ENCODE data around the gene REPIN1.
"Not testable (repeated sequence)": the region's sequence is repeated elsewhere in the genome, so short reads cannot be mapped to it uniquely, and the experiment has no call there.

Gene REPIN1

GRCh38 chr7:150374472-150374871, 5.8 kb downstream of the REPIN1 start:
- DNase-seq (ENCODE audit: low read depth in 1 of 2, low spot score in 1 of 2): no peak

DNA sequence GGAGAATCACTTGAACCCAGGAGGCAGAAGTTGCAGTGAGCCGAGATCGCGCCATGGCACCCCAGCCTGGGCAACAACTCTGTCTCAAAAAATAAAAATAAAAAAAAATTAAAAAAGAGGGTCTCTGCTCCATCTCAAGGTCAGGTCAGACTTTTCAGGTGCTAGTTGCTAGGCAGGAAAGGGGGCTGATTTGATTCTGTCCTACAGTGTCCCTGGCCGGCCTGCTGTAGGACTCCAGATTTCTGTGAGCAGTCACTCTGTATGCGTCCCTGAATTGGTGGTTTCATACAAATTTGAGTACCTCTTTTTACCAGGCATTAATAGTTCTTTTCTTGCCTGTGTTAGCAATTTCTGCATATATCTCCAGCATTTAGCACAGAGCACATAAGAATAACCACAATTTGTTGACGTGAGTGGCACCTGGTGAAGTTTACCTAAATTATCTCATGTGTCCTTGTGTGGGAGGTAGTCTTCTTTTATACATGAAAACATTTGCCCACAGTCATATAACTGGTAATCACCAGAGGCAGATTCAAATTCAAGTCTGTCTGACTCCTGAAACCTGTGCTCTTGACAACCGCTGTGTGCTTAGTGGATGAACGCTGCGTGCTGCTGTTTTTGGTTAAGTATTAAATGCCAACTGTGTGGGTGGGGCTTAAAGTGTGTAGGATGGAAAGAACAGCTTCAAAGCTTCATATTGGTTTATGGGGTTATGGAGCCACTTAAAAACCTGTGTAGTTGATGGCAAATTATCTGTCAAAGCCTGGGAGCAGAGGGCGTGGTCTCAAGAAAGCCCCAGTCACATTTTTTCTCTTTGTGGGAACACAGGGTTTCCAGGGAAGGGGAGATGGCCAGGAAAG, 7.3 kb downstream of the REPIN1 start:
- peak in 1 of 2 donors; percentile 58 for DNase-seq (ENCODE audit: low read depth in 1 of 2, low spot score in 1 of 2)

DNA sequence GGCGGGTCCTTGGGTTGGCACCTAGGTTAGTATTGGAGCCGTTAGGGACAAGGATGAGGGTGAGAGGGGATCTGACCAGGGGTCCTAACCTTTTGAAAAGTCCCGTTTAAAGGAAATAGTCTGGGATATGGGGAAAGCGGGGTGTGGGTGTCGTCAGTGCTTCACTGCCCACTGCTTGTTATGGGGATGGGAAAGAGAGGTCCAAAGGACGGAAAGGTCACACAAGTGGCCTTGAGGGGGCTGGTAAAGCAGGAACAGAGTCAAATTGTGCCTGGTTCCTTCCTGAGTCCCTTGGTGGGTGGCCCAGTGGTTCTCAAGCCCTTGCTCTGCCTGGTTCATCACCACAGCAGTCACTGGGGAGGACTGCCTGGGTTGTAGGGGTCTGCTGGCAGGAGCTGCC, 7.9 kb downstream of the REPIN1 start:
- DNase-seq (ENCODE audit: low read depth in 1 of 2, low spot score in 1 of 2): no peak

DNA sequence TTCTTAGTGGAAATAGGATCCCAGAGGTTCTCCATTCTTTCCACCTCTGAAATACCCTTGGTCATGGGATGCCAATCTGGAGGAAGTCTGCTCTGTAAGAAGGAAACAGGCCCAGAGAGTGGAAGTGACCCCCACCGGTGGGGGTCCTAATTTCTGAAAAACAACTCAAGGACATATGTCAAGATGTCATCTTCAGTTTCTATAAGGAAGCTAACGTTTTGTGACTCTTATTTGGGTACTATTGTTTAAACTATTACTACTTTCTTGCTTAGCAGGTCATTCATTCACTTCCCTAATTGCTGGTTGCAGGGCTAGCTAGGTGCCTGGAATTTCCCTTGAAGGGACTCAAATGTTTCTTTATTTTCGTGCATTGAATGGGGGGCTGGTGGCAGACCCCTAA, 8.6 kb downstream of the REPIN1 start:
- no peak for DNase-seq (ENCODE audit: low read depth in 1 of 2, low spot score in 1 of 2)

GRCh38 chr7:150377635-150378034, 9.0 kb downstream of the REPIN1 start:
- no peak for DNase-seq (ENCODE audit: low read depth in 1 of 2, low spot score in 1 of 2)

DNA sequence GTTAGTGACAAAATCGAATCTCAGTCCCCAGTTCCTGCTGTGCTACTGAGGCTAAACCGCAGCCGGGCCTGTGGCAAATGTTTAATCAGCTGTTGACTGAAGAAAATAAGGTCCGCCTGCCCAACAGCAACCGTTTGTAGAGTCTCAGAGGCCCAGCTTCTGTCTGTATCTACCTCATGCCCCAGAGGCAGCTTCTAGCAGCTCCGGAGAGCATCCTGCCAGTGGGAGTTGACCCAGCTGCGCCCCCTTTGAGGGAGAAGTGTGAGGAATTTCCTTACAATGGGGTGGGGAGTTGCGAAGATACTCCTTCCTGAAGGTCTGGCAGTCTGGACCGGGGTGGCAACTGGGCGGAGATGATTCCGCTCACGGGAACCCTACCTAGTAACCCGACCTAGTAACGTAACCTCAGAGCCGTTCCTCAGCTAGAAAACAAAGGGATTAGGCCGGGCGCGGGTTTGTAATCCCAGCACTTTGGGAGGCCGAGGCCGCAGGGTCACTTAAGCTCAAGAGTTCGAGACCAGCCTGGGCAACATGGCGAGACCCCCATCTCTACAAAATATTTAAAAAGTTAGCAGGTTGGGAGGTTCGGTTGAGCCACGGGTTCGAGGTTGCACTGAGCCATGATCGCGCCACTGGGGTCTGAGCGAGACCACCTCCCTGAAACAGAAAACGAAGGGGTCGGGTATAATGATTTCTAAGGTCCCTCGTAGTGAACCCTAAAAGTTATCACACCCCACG, 9.7 kb downstream of the REPIN1 start:
- no peak for DNase-seq (ENCODE audit: low read depth in 1 of 2, low spot score in 1 of 2)

DNA sequence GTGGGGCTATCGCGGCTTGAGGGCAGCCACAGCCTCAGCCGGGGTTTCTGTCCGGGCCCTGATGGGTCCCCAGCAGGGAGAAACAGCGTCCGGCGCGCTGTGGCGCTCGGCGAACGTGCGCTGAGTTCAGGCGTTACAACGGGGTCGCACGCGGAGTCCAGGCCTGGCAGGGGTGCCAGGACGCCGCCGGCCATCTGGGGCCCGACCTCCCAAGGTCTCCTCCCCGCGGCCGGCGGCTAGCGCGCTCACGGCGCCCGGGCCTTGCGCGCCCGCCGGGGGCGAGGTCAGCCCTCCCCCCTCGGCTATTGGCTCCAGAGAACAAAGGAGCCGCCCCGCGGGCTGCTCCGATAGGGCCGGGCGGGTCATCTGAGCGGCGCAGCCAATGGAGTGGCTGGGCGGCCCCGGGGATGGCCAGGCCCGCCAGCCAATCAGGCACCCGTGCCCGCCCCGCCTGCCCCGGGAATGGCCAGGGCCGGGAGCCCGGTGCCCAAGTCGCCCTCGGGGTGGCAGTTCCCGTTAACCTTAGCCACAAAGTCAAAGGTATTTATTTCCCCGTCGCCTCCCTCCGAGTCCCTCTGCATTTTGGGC, 10.3 kb downstream of the REPIN1 start, which contains the start of gene ZNF775:
Gene ZNF775 (plus strand): TSS at position 478 of the 588 bp plus-strand sequence. CDS start 9,141 bp downstream, outside the sequence.
- peak; percentile 75 to 85 for DNase-seq (ENCODE audit: low read depth in 1 of 2, low spot score in 1 of 2)

DNA sequence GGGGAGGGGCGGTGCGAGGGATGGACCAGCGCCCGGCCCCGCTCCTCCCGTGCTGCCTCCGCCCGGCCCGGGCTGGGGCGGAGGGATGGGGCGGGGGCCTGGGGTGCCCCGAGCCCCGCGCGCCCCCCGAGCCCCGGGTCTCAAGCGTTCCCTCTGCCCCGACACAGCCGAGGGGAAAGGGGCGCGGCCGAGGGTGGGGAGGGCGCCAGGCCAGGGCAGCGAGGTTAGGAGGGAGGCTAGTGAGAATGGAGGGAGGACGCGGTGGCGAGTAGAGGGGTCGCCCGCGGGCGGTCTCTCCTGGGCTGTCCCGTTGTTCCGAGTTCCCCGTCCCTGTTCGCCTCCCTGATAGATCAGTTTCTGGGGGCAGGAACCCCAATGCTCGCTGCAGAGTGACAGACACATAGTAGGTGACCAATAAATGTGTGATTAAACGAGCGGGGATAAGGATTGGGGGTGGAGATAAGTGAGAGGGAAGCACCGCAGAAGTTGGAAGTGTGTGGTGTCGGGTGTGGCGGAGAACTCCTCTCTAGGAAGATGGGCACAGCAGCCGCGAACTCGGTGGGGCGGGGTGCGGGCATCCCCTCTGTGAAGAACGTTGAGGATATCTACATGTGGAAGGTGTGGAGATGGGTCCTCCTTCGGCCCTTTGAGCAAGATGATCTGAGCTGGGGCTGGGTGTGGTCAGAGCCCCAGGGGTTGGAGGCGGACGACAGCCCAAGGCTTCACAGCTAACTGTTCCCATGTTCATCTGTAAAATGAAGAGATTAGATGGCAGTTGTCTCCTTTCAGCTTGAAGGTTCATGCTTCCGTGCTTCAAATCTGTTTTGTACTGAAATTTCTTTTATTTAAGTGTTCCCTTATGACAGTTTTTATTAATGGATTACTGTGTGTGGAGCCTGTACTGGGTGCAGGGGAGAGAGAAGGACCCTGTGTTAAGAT, 11.1 kb downstream of the REPIN1 start:
- DNase-seq (ENCODE audit: low read depth in 1 of 2, low spot score in 1 of 2): no peak

DNA sequence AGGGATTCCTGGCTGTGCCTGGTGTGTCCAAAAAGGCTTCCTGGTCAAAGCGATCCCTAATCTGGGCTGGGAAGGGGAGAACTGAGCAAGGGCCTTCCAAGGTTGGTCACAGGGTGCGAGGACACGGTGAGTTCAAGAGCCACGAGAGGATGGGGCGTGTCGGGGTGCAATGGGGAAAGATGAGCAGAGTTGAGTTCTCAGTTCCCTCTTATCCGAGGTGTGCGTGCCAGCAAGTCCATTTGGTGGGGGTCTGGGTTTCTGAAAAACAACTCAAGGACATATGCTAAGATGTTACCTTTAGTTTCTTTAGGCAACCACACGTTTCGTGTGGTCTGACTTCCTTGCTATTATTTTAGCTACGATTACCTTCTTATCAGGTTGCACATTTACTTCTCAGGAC, 11.8 kb downstream of the REPIN1 start:
- no peak for DNase-seq (ENCODE audit: low read depth in 1 of 2, low spot score in 1 of 2)

DNA sequence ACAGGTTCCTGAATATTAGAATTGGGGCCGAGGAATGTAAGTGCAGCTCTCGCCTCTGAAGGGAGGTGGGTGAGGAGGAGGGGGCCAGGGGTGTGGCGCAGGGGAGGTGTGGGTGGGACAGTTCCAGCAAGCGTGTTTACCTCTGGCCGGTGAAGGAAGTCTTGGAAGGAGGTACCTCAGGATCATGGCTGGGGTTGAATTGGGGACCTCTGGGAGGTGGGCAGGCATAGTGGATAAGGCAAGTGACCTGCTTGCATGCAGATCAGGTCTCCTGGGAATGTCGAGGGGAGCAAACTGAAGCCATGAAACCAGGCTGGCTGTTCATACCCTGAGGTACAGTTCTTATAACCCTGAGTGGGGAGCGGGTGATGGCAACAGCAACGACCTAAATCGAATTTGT, 12.5 kb downstream of the REPIN1 start:
- DNase-seq (ENCODE audit: low read depth in 1 of 2, low spot score in 1 of 2): no peak

GRCh38 chr7:150381785-150382122, 13.1 kb downstream of the REPIN1 start:
- DNase-seq (ENCODE audit: low read depth in 1 of 2, low spot score in 1 of 2): no peak

DNA sequence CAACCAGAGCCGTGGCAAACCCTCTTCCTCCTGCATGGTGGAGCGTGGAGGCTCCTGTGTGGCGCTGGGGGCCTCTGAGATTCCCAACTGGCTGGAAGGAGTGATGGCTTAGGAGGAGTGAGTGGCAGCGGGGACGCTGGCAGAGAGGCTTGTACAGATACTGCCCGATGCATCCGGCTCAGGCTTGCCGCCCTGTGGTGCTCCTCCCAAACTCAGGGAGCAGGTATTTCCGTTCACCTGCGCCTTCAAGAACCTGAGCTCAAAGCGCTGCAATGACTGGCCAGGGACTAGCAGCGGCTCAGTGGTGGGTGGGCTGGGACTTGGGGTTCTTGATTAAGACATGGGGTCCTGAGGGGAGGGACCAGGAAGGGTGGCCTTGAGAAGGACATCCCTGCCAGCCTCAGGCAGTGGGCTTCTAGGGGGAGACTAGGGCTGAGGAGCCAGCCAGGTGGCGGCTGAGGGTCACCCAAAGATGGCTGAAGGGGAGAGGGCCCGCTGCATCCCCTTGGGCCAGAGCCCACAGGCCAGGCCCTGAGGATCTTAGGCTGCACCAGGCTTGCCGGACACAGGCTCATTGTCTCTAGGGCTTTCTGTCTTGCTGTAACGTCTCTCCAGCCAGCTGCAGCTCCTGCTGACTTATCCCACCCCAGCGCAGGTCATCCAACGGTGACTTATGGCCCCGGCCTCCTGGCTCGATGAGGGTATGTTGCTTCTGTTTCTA, 13.7 kb downstream of the REPIN1 start:
- no peak for DNase-seq (ENCODE audit: low read depth in 1 of 2, low spot score in 1 of 2)

- no peak for DNase-seq (ENCODE audit: low read depth in 1 of 2, low spot score in 1 of 2)
Measured at GRCh38 chr7:150382844-150383225, 14.2 kb downstream of the REPIN1 start.

DNA sequence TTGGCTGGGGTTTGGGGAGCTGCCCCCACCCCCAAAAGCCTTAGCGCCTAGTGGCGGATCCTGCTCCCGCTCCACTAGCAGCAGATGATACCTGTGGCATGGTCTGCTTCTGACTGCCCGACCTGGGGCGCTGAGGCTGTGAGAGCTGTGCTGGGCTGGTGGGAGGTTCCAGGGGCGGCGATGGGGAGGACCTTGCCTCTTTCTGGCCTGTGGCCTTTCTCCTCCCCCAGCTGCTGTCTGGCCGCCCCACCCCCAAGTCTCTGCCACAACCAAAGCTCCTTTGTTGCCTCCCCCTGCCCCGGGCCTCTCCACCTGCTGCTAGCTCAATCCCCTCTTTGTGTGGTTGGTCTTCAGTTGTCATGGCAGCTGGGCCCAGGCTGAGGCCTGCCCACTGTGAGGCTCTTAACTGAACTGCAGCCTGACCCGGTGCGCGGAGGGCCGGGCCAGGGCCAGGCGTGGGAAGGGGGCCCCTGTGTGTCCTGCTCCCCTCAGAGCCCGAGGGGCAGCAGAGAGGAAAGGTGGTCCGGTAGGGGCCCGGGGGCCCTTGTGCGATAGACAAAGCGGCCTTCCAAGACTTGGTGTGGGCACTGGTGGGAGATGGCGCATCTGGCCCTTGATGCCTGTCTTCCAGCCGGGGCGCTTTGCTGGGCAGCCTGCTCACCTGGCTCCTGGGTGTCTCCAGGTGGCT, 15.2 kb downstream of the REPIN1 start:
- DNase-seq (ENCODE audit: low read depth in 1 of 2, low spot score in 1 of 2): no peak

DNA sequence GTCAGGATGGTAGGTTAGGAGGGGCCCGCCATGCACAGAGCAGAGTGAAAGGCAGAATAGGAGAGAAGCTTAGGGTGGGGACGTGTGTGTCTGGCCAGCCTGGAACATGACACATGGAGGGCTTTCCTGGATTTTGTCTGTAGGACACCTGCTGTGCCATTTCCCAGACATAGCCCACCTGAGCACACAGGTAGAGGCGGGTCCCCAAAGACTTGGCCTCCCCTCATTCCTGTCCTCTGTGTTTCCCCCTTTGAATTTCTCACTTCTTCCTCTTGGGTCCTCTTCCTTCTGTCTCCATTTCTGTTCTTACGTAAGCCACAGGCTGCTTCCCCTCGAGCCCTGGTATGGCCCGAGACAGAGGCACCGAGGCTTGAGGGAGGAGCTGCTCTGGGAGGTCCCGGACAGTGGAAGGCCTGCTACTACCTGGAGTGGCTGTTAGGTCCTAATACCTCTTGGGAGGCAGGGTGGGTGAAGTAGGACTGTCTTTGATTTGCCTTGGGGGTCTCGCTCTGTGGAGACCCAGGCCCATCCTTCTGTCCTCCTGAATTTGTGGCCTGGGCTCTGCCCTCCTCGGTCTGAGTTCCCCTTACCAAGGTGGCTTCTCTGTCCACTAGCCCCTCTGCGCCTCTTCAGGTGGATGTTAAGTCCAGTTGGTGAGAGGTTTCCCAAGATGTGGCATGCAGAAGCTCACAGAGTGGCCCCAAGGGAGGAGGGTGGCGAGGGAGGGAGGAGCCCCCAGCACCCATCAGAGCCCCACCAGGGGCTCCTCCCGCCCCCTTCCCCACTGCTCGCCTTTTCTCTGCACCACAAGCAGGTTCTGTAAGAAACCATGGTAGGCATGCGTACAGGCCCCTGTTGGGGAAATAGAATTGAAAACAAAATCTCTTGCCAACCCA, 16.0 kb downstream of the REPIN1 start:
- no peak for DNase-seq (ENCODE audit: low read depth in 1 of 2, low spot score in 1 of 2)

GRCh38 chr7:150385302-150385723, 16.7 kb downstream of the REPIN1 start:
- DNase-seq (ENCODE audit: low read depth in 1 of 2, low spot score in 1 of 2): no peak

- not testable (repeated sequence) for DNase-seq (ENCODE audit: low read depth in 1 of 2, low spot score in 1 of 2)
Measured at GRCh38 chr7:150385884-150386283, 17.3 kb downstream of the REPIN1 start.

- DNase-seq (ENCODE audit: low read depth in 1 of 2, low spot score in 1 of 2): no peak
Measured at GRCh38 chr7:150388306-150388705, 19.7 kb downstream of the REPIN1 start.

Measured in activated CD4-positive, alpha-beta T cell treated with anti-CD3 and anti-CD28 coated beads, Interleukin-2, amount 50 U/mL, for 24 hours (primary cell).